Measurements from ENCODE around the gene OR4D2. TPM values are rescaled to one million over a fixed set of nuclear protein-coding genes. Genes with fewer than 3 reads are reported as not detected.

The OR4D2 gene
- polyA plus RNA-seq, 1 of the 3 experiments (the other 2 are of a cell fraction), result not detected

GRCh38 chr17:58147930-58148434 lies 18.8 kb upstream of the OR4D2 start, which contains the start of gene OR4D1:
Gene OR4D1 (plus strand): TSS chr17:58148384. CDS start chr17:58155154, 6,770 bp downstream.
- CTCF ChIA-PET, result interaction anchor here (1.1 to 1.9 kb wide), 2 partner anchors 11 to 102 kb away, joined by 3 to 7 read pairs; no protein-coding TSS in a partner anchor

More at GRCh38 chr17:58147930-58148434, 18.8 kb upstream of the OR4D2 start, which contains the start of gene OR4D1:
- Histone ChIP-seq H3K9me2 (no peaks in the 10 kb centered on the region), H3K9ac (no peak within 1 kb of the TSS), H3K79me2 (ENCODE audit: insufficient read depth) (no peaks in the 10 kb centered on the region), H2AFZ (ENCODE audit: low read depth) (no peak within 1 kb of the TSS), H3K27me3 (ENCODE audit: insufficient read depth) (peaks cover 26% of the 10 kb centered on the region; the same call in 1 of the 2 replicates), H4K20me1 (ENCODE audit: insufficient read depth) (no peaks in the 10 kb centered on the region), H3K27ac (ENCODE audit: low read depth in 2 of 2, low read length in 1 of 2) (no peak within 1 kb of the TSS), H3K36me3 (replicated peaks in 1 of 2; ENCODE audit: control insufficient read depth in 1 of 2, insufficient read depth in 2 of 2, low read length in 1 of 2) (no peaks in the 10 kb centered on the region), H3F3A (replicated peaks; ENCODE audit: insufficient read depth) (no peaks in the 10 kb centered on the region), H3K9me3 (peaks cover 21% of the 10 kb centered on the region; the same call in 1 of the 2 replicates), H3K4me3 (ENCODE audit: low read depth in 2 of 2, low read length in 1 of 2) (no peak within 1 kb of the TSS), H3K4me2 (no peak within 1 kb of the TSS), H3K4me1 (ENCODE audit: control insufficient read depth in 1 of 2, insufficient read depth in 2 of 2, low read depth in 1 of 2, low read length in 1 of 2) (no peaks in the 10 kb centered on the region)
- TF ChIP-seq GABPA (IDR thresholded peaks at IDR 0.05; ENCODE audit: low read depth) (no peak), REST (IDR thresholded peaks at IDR 0.05; ENCODE audit: low read depth, low read length) (no peak), IRF3 (IDR thresholded peaks at IDR 0.05; ENCODE audit: low read depth, low read length) (no peak), SMC3 (IDR thresholded peaks at IDR 0.05; ENCODE audit: low read depth, low read length) (no peak), TAF1 (IDR thresholded peaks at IDR 0.05; ENCODE audit: borderline replicate concordance, low read depth, low read length) (no peak), FOXJ3 (CRISPR knock-in tag; IDR thresholded peaks at IDR 0.05) (no peak), NFIC (IDR thresholded peaks at IDR 0.05; ENCODE audit: borderline replicate concordance) (no peak), RAD21 (IDR thresholded peaks at IDR 0.05; ENCODE audit: low read length) (no peak), NRF1 (IDR thresholded peaks at IDR 0.05; ENCODE audit: low read depth, low read length) (no peak), GATA2 (CRISPR knock-in tag; IDR thresholded peaks at IDR 0.05) (no peak), USF1 (IDR thresholded peaks at IDR 0.05; ENCODE audit: borderline replicate concordance, low read depth) (no peak), MXI1 (IDR thresholded peaks at IDR 0.05; ENCODE audit: low read depth, low read length) (no peak), ELF1 (IDR thresholded peaks at IDR 0.05) (no peak), USF2 (IDR thresholded peaks at IDR 0.05; ENCODE audit: borderline replicate concordance, low read depth, low read length) (no peak)
- 0% methylated on average over 1 of the region's 1 CpG for WGBS (ENCODE audit: low lambda C conversion rate)
- POLR2A ChIA-PET, result no interaction called here
- DNase-seq, result no peak
